Adipose tissue (tissue), 3 donors: Measurements from ENCODE around the gene RPTOR. TPM values are rescaled to one million over a fixed set of nuclear protein-coding genes. Genes with fewer than 3 reads are reported as not detected.

Experiments used
- H3K27ac ChIP-seq: one replicate; pipeline ENCODE4 v1.5.1; 2013; ENCODE audit warnings: low read depth, low read length
- WGBS, 3 donors: extraction: QIAGEN DNeasy Blood & Tissue Kit; methylation state at CpG; one replicate each; pipeline ENCODE4 v1.1.7; 2013; 5-methylcytosine and 5-hydroxymethylcytosine counted together
- polyA plus RNA-seq, 3 donors: library from polyadenylated mRNA; stranded (reverse); fragments of 200-250 nt; gene quantifications; one replicate each; pipeline ENCODE4 v1.2.3, GENCODE V29; 2013
- donor health status: healthy with polysubstance abuse.
- donor health status: Bipolar disorder and iron deficiency.
- donor health status: healthy.

Gene RPTOR
- polyA plus RNA-seq, 3 donors: 5.8 to 13.2 (median 7.5) TPM

- WGBS, 3 donors: 76 to 85% (median 82%) methylated on average over 7 of the region's 7 CpGs
- no peak overlapping the region for H3K27ac ChIP-seq
Observed at GRCh38 chr17:80986046-80986445, 441.4 kb downstream of the RPTOR start.

- WGBS, 3 donors: 38 to 65% (median 39%) methylated on average over 18 of the region's 18 CpGs
- H3K27ac ChIP-seq: no peak overlapping the region
Observed at GRCh38 chr17:80986816-80987475, 442.3 kb downstream of the RPTOR start.

- no peak overlapping the region for H3K27ac ChIP-seq
- 62 to 73% (median 70%) methylated on average over 16 of the region's 16 CpGs for WGBS, 3 donors
Observed at GRCh38 chr17:80987941-80988461, 443.4 kb downstream of the RPTOR start.

- 61 to 78% (median 64%) methylated on average over 11 of the region's 11 CpGs for WGBS, 3 donors
- no peak overlapping the region for H3K27ac ChIP-seq
Observed at GRCh38 chr17:80989586-80989913, 444.9 kb downstream of the RPTOR start.

GRCh38 chr17:80990921-80991644, 446.4 kb downstream of the RPTOR start:
- H3K27ac ChIP-seq: no peak overlapping the region
- WGBS, 3 donors: 28 to 42% (median 37%) methylated on average over 21 to 22 of the region's 22 CpGs

GRCh38 chr17:80991645-80992076, 447.0 kb downstream of the RPTOR start, which contains the start of gene CHMP6:
CHMP6 (plus strand) TSS chr17:80991841; CDS start chr17:80991919, 78 bp downstream.
- WGBS, 3 donors: 1% methylated on average over 50 to 66 of the region's 66 CpGs
- H3K27ac ChIP-seq: no peak within 1 kb of the TSS

- WGBS, 3 donors: 3 to 4% (median 3%) methylated on average over 37 to 90 of the region's 90 CpGs
- H3K27ac ChIP-seq: no peak overlapping the region
Observed at GRCh38 chr17:80992077-80992947, 447.7 kb downstream of the RPTOR start.

- WGBS, 3 donors: 50 to 72% (median 72%) methylated on average over 18 of the region's 18 CpGs
- no peak overlapping the region for H3K27ac ChIP-seq
Observed at GRCh38 chr17:80992948-80993624, 448.4 kb downstream of the RPTOR start.

GRCh38 chr17:80995131-80995530, 450.5 kb downstream of the RPTOR start:
- WGBS, 3 donors: 92 to 94% (median 92%) methylated on average over 12 to 13 of the region's 13 CpGs
- H3K27ac ChIP-seq: no peak overlapping the region

- H3K27ac ChIP-seq: no peak overlapping the region
- 92 to 94% (median 92%) methylated on average over 25 of the region's 25 CpGs for WGBS, 3 donors
Observed at GRCh38 chr17:80996422-80997305, 452.0 kb downstream of the RPTOR start.

- no peak overlapping the region for H3K27ac ChIP-seq
- WGBS, 3 donors: 89 to 94% (median 89%) methylated on average over 31 to 32 of the region's 32 CpGs
Observed at GRCh38 chr17:80997424-80998117, 452.9 kb downstream of the RPTOR start.

- WGBS, 3 donors: 94 to 97% (median 97%) methylated on average over 19 of the region's 19 CpGs
- no peak overlapping the region for H3K27ac ChIP-seq
Observed at GRCh38 chr17:80998118-80998747, 453.6 kb downstream of the RPTOR start.

GRCh38 chr17:80998748-80999535, 454.3 kb downstream of the RPTOR start:
- H3K27ac ChIP-seq: no peak overlapping the region
- WGBS, 3 donors: 85 to 92% (median 88%) methylated on average over 38 to 39 of the region's 39 CpGs

- 93 to 94% (median 94%) methylated on average over 38 to 40 of the region's 40 CpGs for WGBS, 3 donors
- no peak overlapping the region for H3K27ac ChIP-seq
Observed at GRCh38 chr17:80999536-81000333, 455.1 kb downstream of the RPTOR start.

- no peak overlapping the region for H3K27ac ChIP-seq
- 90 to 95% (median 94%) methylated on average over 6 to 8 of the region's 8 CpGs for WGBS, 3 donors
Observed at GRCh38 chr17:81000334-81000630, 455.6 kb downstream of the RPTOR start.
